Measurements from ENCODE around the gene CLSTN2. TPM values are rescaled to one million over a fixed set of nuclear protein-coding genes. Genes with fewer than 3 reads are reported as not detected.

Gene CLSTN2
- not detected in 2 replicates for total RNA-seq

GRCh38 chr3:139935016-139935865, at the start of gene CLSTN2:
Gene CLSTN2 (plus strand): TSS chr3:139935185.

